GM20431 (cell line): ENCODE data around the gene TROAP.

Source experiments
- in situ Hi-C: fragments of 300-500 bp; cut with MseI, MboI; formaldehyde crosslinking; loops from one replicate; pipeline ENCODE4 v1.15.0; 2020; ENCODE audit warnings: low sequenced_read_pairs; ENCODE audit not compliant: unreplicated experiment

TROAP gene

GRCh38 chr12:49339464-49339861 is 16.4 kb downstream of the TROAP start:
- in situ Hi-C loops, result no loop called here

GRCh38 chr12:49340095-49340870 is 17.2 kb downstream of the TROAP start:
- in situ Hi-C loops, result loop anchor here (10.0 kb wide), 1 partner anchor 55 kb away; no protein-coding TSS in a partner anchor

- in situ Hi-C loops, result loop anchor here (10.0 kb wide), 1 partner anchor 56 kb away; no protein-coding TSS in a partner anchor
Measured at GRCh38 chr12:49340971-49341776, 18.1 kb downstream of the TROAP start.

GRCh38 chr12:49341777-49342065 is 18.7 kb downstream of the TROAP start:
- in situ Hi-C loops, result loop anchor here (10.0 kb wide), 1 partner anchor 57 kb away; no protein-coding TSS in a partner anchor

- in situ Hi-C loops, result loop anchor here (10.0 kb wide), 1 partner anchor 57 kb away; no protein-coding TSS in a partner anchor
Measured at GRCh38 chr12:49342066-49342913, 19.2 kb downstream of the TROAP start.

GRCh38 chr12:49342914-49343731 is 20.1 kb downstream of the TROAP start:
- in situ Hi-C loops, result loop anchor here (10.0 kb wide), 1 partner anchor 58 kb away; no protein-coding TSS in a partner anchor

- in situ Hi-C loops, result loop anchor here (10.0 kb wide), 1 partner anchor 60 kb away; no protein-coding TSS in a partner anchor
Measured at GRCh38 chr12:49344486-49345050, 21.5 kb downstream of the TROAP start.

- in situ Hi-C loops, result loop anchor here (10.0 kb wide), 1 partner anchor 60 kb away; no protein-coding TSS in a partner anchor
Measured at GRCh38 chr12:49345051-49345824, 22.2 kb downstream of the TROAP start.

GRCh38 chr12:49345825-49346658 is 23.0 kb downstream of the TROAP start:
- in situ Hi-C loops, result loop anchor here (10.0 kb wide), 1 partner anchor 61 kb away; no protein-coding TSS in a partner anchor

GRCh38 chr12:49346659-49347310 is 23.7 kb downstream of the TROAP start, which contains the start of gene DNAJC22:
DNAJC22 (plus strand) TSS chr12:49346888; CDS start chr12:49348873, 1,985 bp downstream.
- in situ Hi-C loops, result loop anchor here (10.0 kb wide), 1 partner anchor 62 kb away; no protein-coding TSS in a partner anchor

- in situ Hi-C loops, result loop anchor here (10.0 kb wide), 1 partner anchor 63 kb away; no protein-coding TSS in a partner anchor
Measured at GRCh38 chr12:49347311-49348193, 24.5 kb downstream of the TROAP start.

GRCh38 chr12:49348781-49349180 is 25.7 kb downstream of the TROAP start:
- in situ Hi-C loops, result loop anchor here (10.0 kb wide), 1 partner anchor 64 kb away; no protein-coding TSS in a partner anchor

GRCh38 chr12:49349266-49349665 is 26.2 kb downstream of the TROAP start:
- in situ Hi-C loops, result loop anchor here (10.0 kb wide), 1 partner anchor 64 kb away; no protein-coding TSS in a partner anchor

- in situ Hi-C loops, result no loop called here
Measured at GRCh38 chr12:49352351-49352750, 29.3 kb downstream of the TROAP start.

- in situ Hi-C loops, result no loop called here
Measured at GRCh38 chr12:49355913-49356312, 32.9 kb downstream of the TROAP start.
